Stimulated activated naive B cell treated with anti-CD40 and anti-IgM and Interleukin-4, amounts not matched to agents 10 μg/mL and 1 μg/mL and 100 μg/mL, for 72 hours (primary cell): ENCODE results near the gene MBNL3.
A peak's percentile ranks its signal among the peaks of the same experiment; 100 is the strongest.

Source experiments
- ATAC-seq, 2 donors: fragments of 150-1000 bp; cut with Tn5 transposase; replicated peaks; 2 replicates each; pipeline ENCODE4 v1.10.0; 2021; ENCODE audit warnings: moderate library complexity in 1 of 2
- DNase-seq: peaks from one replicate; pipeline ENCODE4 v3.0.0; 2021
- H3K27ac Mint-ChIP-seq: one replicate; pipeline ENCODE4 v1.8.0; 2022; ENCODE audit warnings: mild to moderate bottlenecking, mixed read lengths
- H3K27me3 Mint-ChIP-seq, 2 donors: one replicate each; pipeline ENCODE4 v1.8.0; 2022; ENCODE audit warnings: mixed read lengths in 2 of 2
- H3K36me3 Mint-ChIP-seq, 2 donors: one replicate each; pipeline ENCODE4 v1.8.0; 2022; ENCODE audit warnings: mixed read lengths in 2 of 2, mild to moderate bottlenecking in 1 of 2
- H3K4me1 Mint-ChIP-seq, 2 donors: one replicate each; pipeline ENCODE4 v1.8.0; 2022; ENCODE audit warnings: mixed read lengths in 2 of 2, mild to moderate bottlenecking in 1 of 2
- H3K4me3 Mint-ChIP-seq, 2 donors: one replicate each; pipeline ENCODE4 v1.8.0; 2022; ENCODE audit warnings: mild to moderate bottlenecking in 2 of 2, mixed read lengths in 2 of 2, moderate library complexity in 1 of 2
- H3K9me3 Mint-ChIP-seq, 2 donors: one replicate each; pipeline ENCODE4 v1.8.0; 2022; ENCODE audit warnings: mixed read lengths in 2 of 2, mild to moderate bottlenecking in 1 of 2

MBNL3 gene

GRCh38 chrX:132488819-132489577 lies at the start of gene MBNL3:
Gene MBNL3 (minus strand): TSS chrX:132489038. CDS start chrX:132439611, 49,427 bp downstream.
- ATAC-seq (peak; percentile 66 to 76), DNase-seq (peak; percentile 63)
- Mint-ChIP-seq H3K27ac (peak within 1 kb of the TSS; percentile 97), H3K27me3 (peaks cover 0 to 7% of the 10 kb centered on the region in 2 donors), H3K9me3 (no peaks in the 10 kb centered on the region), H3K36me3 (no peaks in the 10 kb centered on the region), H3K4me1 (peaks cover 15 to 37% of the 10 kb centered on the region in 2 donors), H3K4me3 (peak within 1 kb of the TSS; percentile 94 to 96)

DNA sequence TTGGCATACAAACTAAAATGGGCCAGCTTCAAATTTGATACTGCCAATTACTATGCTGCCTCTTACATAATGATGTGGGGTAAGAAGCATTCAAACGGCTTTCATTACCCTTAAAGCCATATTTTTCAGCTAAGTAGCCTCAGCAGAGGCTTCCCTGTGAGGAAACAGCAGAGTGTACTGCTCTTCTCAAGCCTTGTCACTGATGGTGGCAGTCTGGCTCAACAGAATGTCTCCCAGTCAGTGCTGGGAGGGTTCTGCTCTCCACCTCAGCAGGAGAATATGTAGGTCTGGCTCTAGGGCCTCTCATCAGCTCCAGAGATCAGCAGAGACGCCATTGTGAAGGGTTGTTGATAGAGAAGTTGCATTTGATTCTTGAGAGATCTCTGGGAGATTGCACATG lies 44.6 kb upstream of the MBNL3 start:
- Mint-ChIP-seq H3K27ac (no peak overlapping the region), H3K27me3 (peaks cover 0 to 34% of the 10 kb centered on the region in 2 donors), H3K9me3 (no peaks in the 10 kb centered on the region), H3K4me1 (peaks cover 0 to 2% of the 10 kb centered on the region in 2 donors), H3K36me3 (no peaks in the 10 kb centered on the region), H3K4me3 (no peak overlapping the region)
- ATAC-seq, result no peak
- DNase-seq, result no peak

GRCh38 chrX:132532913-132533312 lies 44.1 kb upstream of the MBNL3 start:
- DNase-seq (no peak), ATAC-seq (no peak)
- Mint-ChIP-seq H3K27me3 (peaks cover 0 to 35% of the 10 kb centered on the region in 2 donors), H3K4me3 (no peak overlapping the region), H3K27ac (no peak overlapping the region), H3K9me3 (no peaks in the 10 kb centered on the region), H3K36me3 (no peaks in the 10 kb centered on the region), H3K4me1 (peaks cover 0 to 2% of the 10 kb centered on the region in 2 donors)

DNA sequence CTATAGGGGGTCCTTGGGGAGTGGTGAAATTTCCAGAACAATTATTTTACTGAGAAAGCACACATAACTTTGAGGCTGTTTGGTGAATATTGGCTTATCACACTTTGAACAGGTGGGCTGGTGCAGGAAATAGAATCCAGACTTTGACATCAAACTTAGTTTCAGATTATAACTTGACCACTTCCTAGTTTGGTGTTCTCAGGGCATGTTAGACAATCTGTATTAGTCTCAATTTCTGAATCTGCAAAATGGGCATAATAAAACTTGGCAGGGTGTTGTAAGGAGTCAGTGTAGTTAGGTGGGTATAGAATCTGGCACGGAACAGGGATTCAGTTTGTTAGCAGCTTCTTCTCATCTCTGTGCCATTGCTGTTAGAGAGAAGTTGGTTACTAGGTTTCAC lies 43.3 kb upstream of the MBNL3 start:
- Mint-ChIP-seq H3K9me3 (no peaks in the 10 kb centered on the region), H3K36me3 (no peaks in the 10 kb centered on the region), H3K4me1 (peaks cover 0 to 2% of the 10 kb centered on the region in 2 donors), H3K27ac (no peak overlapping the region), H3K27me3 (peaks cover 0 to 35% of the 10 kb centered on the region in 2 donors), H3K4me3 (no peak overlapping the region)
- no peak for DNase-seq
- ATAC-seq, result no peak

DNA sequence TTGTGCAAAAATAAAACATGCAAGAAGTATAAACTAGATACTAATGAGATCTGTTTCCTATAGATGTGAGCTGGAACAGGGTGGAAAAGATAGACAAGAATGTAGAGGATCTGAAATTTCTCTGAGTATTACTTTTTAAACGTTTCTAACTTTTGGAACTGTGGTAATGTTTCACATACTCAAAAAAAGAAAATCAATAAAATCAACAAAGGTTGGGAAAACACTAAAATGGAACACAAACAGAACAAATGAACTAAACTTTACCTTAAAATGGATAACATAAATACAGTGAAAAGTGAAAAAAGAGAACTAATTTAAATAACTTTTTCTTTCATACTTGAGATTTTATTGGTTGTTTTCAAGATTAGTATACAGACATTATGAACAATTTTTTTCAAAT lies 32.0 kb upstream of the MBNL3 start:
- Mint-ChIP-seq H3K27me3 (peaks cover 0 to 5% of the 10 kb centered on the region in 2 donors), H3K4me3 (no peak overlapping the region), H3K4me1 (no peaks in the 10 kb centered on the region), H3K27ac (no peak overlapping the region), H3K9me3 (no peaks in the 10 kb centered on the region), H3K36me3 (no peaks in the 10 kb centered on the region)
- DNase-seq, result no peak
- no peak for ATAC-seq

GRCh38 chrX:132520213-132520612 lies 31.4 kb upstream of the MBNL3 start:
- Mint-ChIP-seq H3K27ac (no peak overlapping the region), H3K4me3 (no peak overlapping the region), H3K27me3 (peaks cover 0 to 5% of the 10 kb centered on the region in 2 donors), H3K9me3 (no peaks in the 10 kb centered on the region), H3K4me1 (no peaks in the 10 kb centered on the region), H3K36me3 (no peaks in the 10 kb centered on the region)
- no peak for ATAC-seq
- no peak for DNase-seq

DNA sequence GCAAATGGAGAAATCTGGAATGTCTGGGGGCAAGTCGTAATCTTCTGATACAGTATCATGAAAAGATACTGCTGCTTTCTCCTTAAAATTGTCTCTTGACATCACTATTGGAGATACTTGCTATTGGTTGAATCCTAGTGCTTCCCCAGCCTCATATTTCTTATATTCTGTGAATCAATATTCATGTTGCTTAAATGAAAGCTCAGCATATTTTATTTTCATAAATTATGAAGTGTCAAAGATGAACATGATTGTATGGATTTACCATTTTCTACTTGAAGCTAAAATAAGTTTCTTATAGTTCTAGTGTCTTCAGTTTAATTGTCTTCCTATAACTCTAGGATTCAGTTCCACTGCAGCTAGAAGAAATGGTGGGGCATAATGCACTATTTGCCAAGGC lies 29.6 kb upstream of the MBNL3 start:
- Mint-ChIP-seq H3K4me1 (no peaks in the 10 kb centered on the region), H3K27me3 (peaks cover 0 to 5% of the 10 kb centered on the region in 2 donors), H3K27ac (no peak overlapping the region), H3K9me3 (no peaks in the 10 kb centered on the region), H3K36me3 (no peaks in the 10 kb centered on the region), H3K4me3 (no peak overlapping the region)
- no peak for DNase-seq
- ATAC-seq, result no peak

- H3K4me1 Mint-ChIP-seq, result no peaks in the 10 kb centered on the region
- no peak for ATAC-seq
- no peak overlapping the region for H3K4me3 Mint-ChIP-seq
- H3K27me3 Mint-ChIP-seq, result peaks cover 6 to 16% of the 10 kb centered on the region in 2 donors
- no peak overlapping the region for H3K27ac Mint-ChIP-seq
- H3K36me3 Mint-ChIP-seq, result no peaks in the 10 kb centered on the region
- no peaks in the 10 kb centered on the region for H3K9me3 Mint-ChIP-seq
- no peak for DNase-seq
Observed at GRCh38 chrX:132508834-132509233, 20.0 kb upstream of the MBNL3 start.

GRCh38 chrX:132505116-132505515 lies 16.3 kb upstream of the MBNL3 start:
- Mint-ChIP-seq H3K27me3 (peaks cover 0 to 11% of the 10 kb centered on the region in 2 donors), H3K36me3 (no peaks in the 10 kb centered on the region), H3K9me3 (no peaks in the 10 kb centered on the region), H3K27ac (no peak overlapping the region), H3K4me1 (no peaks in the 10 kb centered on the region), H3K4me3 (no peak overlapping the region)
- DNase-seq (no peak), ATAC-seq (no peak)

DNA sequence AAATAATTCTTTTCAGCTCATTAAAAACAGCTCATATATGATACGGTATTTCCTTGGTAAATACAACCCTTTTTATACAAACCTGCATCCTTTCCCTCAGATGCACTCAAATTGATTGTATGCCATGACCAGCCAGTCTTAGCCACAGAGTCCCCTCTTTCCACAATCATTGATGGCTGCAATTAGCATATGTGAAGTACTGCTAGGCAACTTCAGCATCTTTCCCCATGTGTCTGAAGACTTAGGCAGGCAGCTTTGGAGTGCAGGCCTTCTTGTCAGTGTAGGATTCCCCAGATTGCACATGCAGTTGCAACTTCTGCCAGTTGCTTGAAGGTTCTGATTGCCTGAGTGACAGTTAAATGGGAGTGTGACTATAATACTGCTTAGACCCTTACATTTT lies 15.6 kb upstream of the MBNL3 start:
- Mint-ChIP-seq H3K36me3 (no peaks in the 10 kb centered on the region), H3K4me1 (no peaks in the 10 kb centered on the region), H3K27me3 (peaks cover 0 to 16% of the 10 kb centered on the region in 2 donors), H3K4me3 (no peak overlapping the region), H3K27ac (no peak overlapping the region), H3K9me3 (no peaks in the 10 kb centered on the region)
- DNase-seq (no peak), ATAC-seq (no peak)

DNA sequence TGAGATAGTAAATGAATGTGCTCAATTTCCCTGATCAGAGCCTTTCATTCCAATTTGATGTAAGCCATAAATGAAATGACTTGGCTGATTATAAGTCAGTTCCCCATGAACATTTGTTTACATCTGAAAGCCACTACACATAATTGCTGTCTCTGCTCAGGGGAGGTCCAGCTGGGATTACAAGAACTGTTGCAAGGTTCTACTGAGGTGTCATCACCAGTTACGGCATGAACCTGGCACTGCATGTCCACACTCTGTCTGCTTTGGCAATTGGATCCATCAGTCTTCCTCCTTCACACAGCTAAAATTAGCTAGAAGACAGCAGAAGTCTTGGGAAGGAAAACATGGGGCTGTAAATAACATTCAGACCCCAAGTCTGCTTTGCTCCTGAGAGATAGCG lies 12.8 kb upstream of the MBNL3 start:
- no peak for ATAC-seq
- H3K36me3 Mint-ChIP-seq, result no peaks in the 10 kb centered on the region
- H3K27me3 Mint-ChIP-seq, result peaks cover 0 to 22% of the 10 kb centered on the region in 2 donors
- H3K4me1 Mint-ChIP-seq, result no peaks in the 10 kb centered on the region
- H3K9me3 Mint-ChIP-seq, result no peaks in the 10 kb centered on the region
- no peak overlapping the region for H3K4me3 Mint-ChIP-seq
- no peak for DNase-seq
- H3K27ac Mint-ChIP-seq, result no peak overlapping the region

DNA sequence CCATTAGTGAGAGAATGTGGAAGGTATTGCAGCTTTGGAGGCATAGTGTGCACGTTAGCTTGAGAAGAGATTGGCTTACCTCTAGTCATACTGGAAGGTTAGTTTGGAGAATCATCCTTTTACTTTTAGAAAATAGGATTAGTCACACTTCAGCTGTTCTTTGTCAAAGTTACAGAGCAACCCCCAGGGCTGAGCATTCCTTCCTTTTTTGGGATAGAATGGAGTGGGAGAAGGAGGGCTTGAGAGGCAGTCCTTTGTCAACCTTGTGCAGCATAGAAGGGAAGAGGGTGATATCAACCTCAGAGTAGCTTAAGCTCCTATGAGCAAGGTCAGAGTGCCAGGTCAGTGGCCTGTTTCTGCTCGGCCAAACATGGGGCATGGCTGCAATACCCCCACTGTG lies 8.6 kb upstream of the MBNL3 start:
- ATAC-seq (no peak), DNase-seq (no peak)
- Mint-ChIP-seq H3K27me3 (peaks cover 0 to 17% of the 10 kb centered on the region in 2 donors), H3K36me3 (no peaks in the 10 kb centered on the region), H3K9me3 (no peaks in the 10 kb centered on the region), H3K4me3 (no peak overlapping the region), H3K27ac (no peak overlapping the region), H3K4me1 (no peaks in the 10 kb centered on the region)

- Mint-ChIP-seq H3K4me1 (peaks cover 9 to 14% of the 10 kb centered on the region in 2 donors), H3K9me3 (no peaks in the 10 kb centered on the region)
- no peak for DNase-seq
Observed at GRCh38 chrX:132493095-132493494, 4.3 kb upstream of the MBNL3 start.

GRCh38 chrX:132491191-132491590 lies 2.4 kb upstream of the MBNL3 start:
- peaks cover 10 to 25% of the 10 kb centered on the region in 2 donors for H3K4me1 Mint-ChIP-seq
- peaks cover 0 to 7% of the 10 kb centered on the region in 2 donors for H3K27me3 Mint-ChIP-seq
- peak overlapping the region; percentile 94 to 96 for H3K4me3 Mint-ChIP-seq
- DNase-seq, result peak; percentile 17
- H3K9me3 Mint-ChIP-seq, result no peaks in the 10 kb centered on the region
- H3K27ac Mint-ChIP-seq, result peak overlapping the region; percentile 62
- no peaks in the 10 kb centered on the region for H3K36me3 Mint-ChIP-seq
- ATAC-seq, result peak; percentile 61 to 72

More at GRCh38 chrX:132493095-132493494, 4.3 kb upstream of the MBNL3 start:
- no peak for ATAC-seq
- Mint-ChIP-seq H3K36me3 (no peaks in the 10 kb centered on the region), H3K27ac (no peak overlapping the region), H3K4me3 (no peak overlapping the region), H3K27me3 (peaks cover 0 to 18% of the 10 kb centered on the region in 2 donors)
